Glutamatergic neuron (in vitro differentiated cells): ENCODE data around the gene CYTH2. TPM values are rescaled to one million over a fixed set of nuclear protein-coding genes. Genes with fewer than 3 reads are reported as not detected.
A peak's percentile ranks its signal among the peaks of the same experiment; 100 is the strongest.

Experiments used
- DNase-seq: peaks from one replicate; pipeline ENCODE4 v3.0.0; 2022
- H3K27ac Mint-ChIP-seq: one replicate; pipeline ENCODE4 v1.8.0; 2020; ENCODE audit warnings: mild to moderate bottlenecking, mixed read lengths, inconsistent platforms; ENCODE audit not compliant: unreplicated experiment
- H3K27me3 Mint-ChIP-seq: one replicate; pipeline ENCODE4 v1.8.0; 2020; ENCODE audit warnings: mild to moderate bottlenecking, moderate library complexity, mixed read lengths, inconsistent platforms; ENCODE audit not compliant: unreplicated experiment
- H3K36me3 Mint-ChIP-seq: one replicate; pipeline ENCODE4 v1.8.0; 2020; ENCODE audit warnings: mild to moderate bottlenecking, mixed read lengths, inconsistent platforms; ENCODE audit not compliant: unreplicated experiment
- H3K4me1 Mint-ChIP-seq: one replicate; pipeline ENCODE4 v1.8.0; 2020; ENCODE audit warnings: mild to moderate bottlenecking, low read depth, mixed read lengths, inconsistent platforms; ENCODE audit not compliant: unreplicated experiment
- H3K4me3 Mint-ChIP-seq: one replicate; pipeline ENCODE4 v1.8.0; 2020; ENCODE audit warnings: mild to moderate bottlenecking, mixed read lengths, inconsistent platforms; ENCODE audit not compliant: unreplicated experiment
- H3K9me3 Mint-ChIP-seq: one replicate; pipeline ENCODE4 v1.8.0; 2020; ENCODE audit warnings: mild to moderate bottlenecking, moderate library complexity, mixed read lengths, inconsistent platforms; ENCODE audit not compliant: unreplicated experiment
- total RNA-seq: library from RNA; stranded (reverse); fragmentation: NEBNext Ultra II Directional; extraction: Animal tissue kit (Norgen Biotek cat#: 25700); gene quantifications from one replicate; pipeline ENCODE4 v1.2.1, GENCODE V29; 2021; ENCODE audit not compliant: unreplicated experiment
- TF ChIP-seq, protein P1 (sequence below): fragments of 200-600 bp; sonication (generic); IDR thresholded peaks from one replicate; pipeline ENCODE4 v1.5.0; 2021; ENCODE audit not compliant: partially characterized antibody, unreplicated experiment

CYTH2 gene
- total RNA-seq, 1 donor from 2014 or later = 233 TPM

GRCh38 chr19:48466561-48467325 is 2.4 kb upstream of the CYTH2 start:
- H3K4me3 Mint-ChIP-seq = no peak overlapping the region
- peaks cover 7% of the 10 kb centered on the region for H3K9me3 Mint-ChIP-seq
- H3K36me3 Mint-ChIP-seq = no peaks in the 10 kb centered on the region
- TF ChIP-seq, protein P1, sequence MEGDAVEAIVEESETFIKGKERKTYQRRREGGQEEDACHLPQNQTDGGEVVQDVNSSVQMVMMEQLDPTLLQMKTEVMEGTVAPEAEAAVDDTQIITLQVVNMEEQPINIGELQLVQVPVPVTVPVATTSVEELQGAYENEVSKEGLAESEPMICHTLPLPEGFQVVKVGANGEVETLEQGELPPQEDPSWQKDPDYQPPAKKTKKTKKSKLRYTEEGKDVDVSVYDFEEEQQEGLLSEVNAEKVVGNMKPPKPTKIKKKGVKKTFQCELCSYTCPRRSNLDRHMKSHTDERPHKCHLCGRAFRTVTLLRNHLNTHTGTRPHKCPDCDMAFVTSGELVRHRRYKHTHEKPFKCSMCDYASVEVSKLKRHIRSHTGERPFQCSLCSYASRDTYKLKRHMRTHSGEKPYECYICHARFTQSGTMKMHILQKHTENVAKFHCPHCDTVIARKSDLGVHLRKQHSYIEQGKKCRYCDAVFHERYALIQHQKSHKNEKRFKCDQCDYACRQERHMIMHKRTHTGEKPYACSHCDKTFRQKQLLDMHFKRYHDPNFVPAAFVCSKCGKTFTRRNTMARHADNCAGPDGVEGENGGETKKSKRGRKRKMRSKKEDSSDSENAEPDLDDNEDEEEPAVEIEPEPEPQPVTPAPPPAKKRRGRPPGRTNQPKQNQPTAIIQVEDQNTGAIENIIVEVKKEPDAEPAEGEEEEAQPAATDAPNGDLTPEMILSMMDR = no peak
- peak; percentile 9 for DNase-seq
- H3K27ac Mint-ChIP-seq = no peak overlapping the region
- peaks cover 9% of the 10 kb centered on the region for H3K27me3 Mint-ChIP-seq
- H3K4me1 Mint-ChIP-seq = no peaks in the 10 kb centered on the region

DNA sequence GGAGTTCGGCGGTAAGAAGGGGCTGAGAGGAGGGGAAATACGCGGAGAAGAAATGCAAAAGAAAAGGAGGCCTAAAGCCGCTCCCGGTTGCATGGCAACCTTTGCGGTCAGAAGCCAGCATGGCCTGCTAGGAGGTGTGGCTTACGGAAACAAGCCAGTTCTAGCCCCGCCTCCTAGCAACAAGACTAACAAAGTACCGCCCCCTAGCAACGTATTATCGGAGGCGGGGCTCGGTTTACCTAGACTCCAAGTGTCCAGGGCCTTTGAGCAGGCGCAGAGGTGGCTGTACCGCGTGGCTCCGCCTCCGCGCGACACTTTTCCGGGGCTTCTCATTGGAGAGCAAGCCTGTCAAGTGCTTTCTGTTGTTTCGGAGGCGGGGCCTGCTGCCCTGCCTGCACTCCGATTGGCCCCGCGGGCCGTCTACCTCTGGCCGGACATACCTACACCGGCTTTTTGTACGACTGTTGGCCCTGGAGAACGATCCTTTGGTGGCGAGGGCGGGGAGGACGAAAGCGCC is 339 bp upstream of the CYTH2 start:
- TF ChIP-seq, protein P1 = no peak
- Mint-ChIP-seq H3K9me3 (peaks cover 7% of the 10 kb centered on the region), H3K27ac (peak overlapping the region; percentile 95), H3K36me3 (no peaks in the 10 kb centered on the region), H3K4me3 (peak overlapping the region; percentile 89), H3K4me1 (peaks cover 3% of the 10 kb centered on the region), H3K27me3 (peaks cover 12% of the 10 kb centered on the region)
- peak; percentile 98 for DNase-seq

GRCh38 chr19:48469934-48470680 is 938 bp downstream of the CYTH2 start:
- DNase-seq = peak; percentile 21
- TF ChIP-seq, protein P1 = no peak
- no peaks in the 10 kb centered on the region for H3K36me3 Mint-ChIP-seq
- peaks cover 10% of the 10 kb centered on the region for H3K27me3 Mint-ChIP-seq
- H3K4me3 Mint-ChIP-seq = peak overlapping the region; percentile 93
- H3K4me1 Mint-ChIP-seq = peaks cover 3% of the 10 kb centered on the region
- peak overlapping the region; percentile 83 for H3K27ac Mint-ChIP-seq
- peaks cover 7% of the 10 kb centered on the region for H3K9me3 Mint-ChIP-seq

- no peak for DNase-seq
- no peaks in the 10 kb centered on the region for H3K36me3 Mint-ChIP-seq
- peaks cover 9% of the 10 kb centered on the region for H3K9me3 Mint-ChIP-seq
- H3K27ac Mint-ChIP-seq = peak overlapping the region; percentile 52
- peak overlapping the region; percentile 93 for H3K4me3 Mint-ChIP-seq
- TF ChIP-seq, protein P1 = no peak
- peaks cover 11% of the 10 kb centered on the region for H3K27me3 Mint-ChIP-seq
- H3K4me1 Mint-ChIP-seq = peaks cover 3% of the 10 kb centered on the region
Measured at GRCh38 chr19:48470856-48471255, 1.7 kb downstream of the CYTH2 start.
